ENCODE measurements around the gene LAMB3.
A peak's percentile ranks its signal among the peaks of the same experiment; 100 is the strongest.

LAMB3 gene

GRCh38 chr1:209594440-209594839, 57.8 kb downstream of the LAMB3 start:
- DNase-seq, result no peak

- DNase-seq, result no peak
Observed at GRCh38 chr1:209593747-209594146, 58.5 kb downstream of the LAMB3 start.

GRCh38 chr1:209590405-209590804, 61.8 kb downstream of the LAMB3 start:
- peak; percentile 41 for DNase-seq

GRCh38 chr1:209589863-209590262, 62.4 kb downstream of the LAMB3 start:
- no peak for DNase-seq

- no peak for DNase-seq
Observed at GRCh38 chr1:209589440-209589839, 62.8 kb downstream of the LAMB3 start.

DNA sequence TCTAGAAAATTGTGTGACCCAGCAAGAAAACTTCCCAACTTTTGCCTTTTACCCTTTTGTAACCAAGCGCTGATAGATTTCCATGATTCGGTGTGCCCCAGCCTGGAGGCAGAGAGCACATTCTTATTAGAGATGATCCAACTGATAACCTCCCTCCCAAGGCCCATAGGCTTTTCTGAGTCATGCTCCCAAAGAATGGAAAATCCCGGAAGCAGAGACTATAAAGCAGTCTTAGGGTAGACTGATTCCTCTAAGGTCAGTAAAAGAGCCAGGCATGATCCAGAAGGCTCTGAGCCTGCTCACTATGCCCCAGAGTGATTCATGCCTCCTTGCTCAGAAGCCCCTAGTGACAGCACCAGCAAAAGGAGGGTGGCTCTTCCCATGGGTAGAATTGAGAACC, 64.4 kb downstream of the LAMB3 start:
- DNase-seq, result no peak

- no peak for DNase-seq
Observed at GRCh38 chr1:209586221-209586740, 65.9 kb downstream of the LAMB3 start.

GRCh38 chr1:209585672-209586071, 66.6 kb downstream of the LAMB3 start:
- DNase-seq, result peak; percentile 82

DNA sequence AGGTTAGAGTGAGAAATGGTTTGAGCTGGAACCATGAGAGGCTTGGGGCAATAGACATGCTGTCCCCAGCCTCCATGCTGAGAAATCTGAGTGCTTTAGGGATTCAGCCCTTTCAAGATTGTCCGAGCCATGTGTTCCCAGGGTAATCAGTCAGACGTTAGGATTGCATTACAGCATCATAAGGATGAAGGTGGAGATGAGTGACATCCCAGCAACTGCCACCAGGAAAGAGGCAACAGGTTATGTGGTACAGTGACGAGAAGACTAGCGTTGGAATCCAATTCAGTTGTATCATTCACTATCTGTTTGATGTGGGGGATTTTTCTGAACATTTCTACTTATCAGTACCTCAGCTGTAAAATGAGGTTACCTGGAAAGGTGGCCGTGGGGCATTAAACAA, 67.0 kb downstream of the LAMB3 start:
- peak; percentile 39 for DNase-seq

DNA sequence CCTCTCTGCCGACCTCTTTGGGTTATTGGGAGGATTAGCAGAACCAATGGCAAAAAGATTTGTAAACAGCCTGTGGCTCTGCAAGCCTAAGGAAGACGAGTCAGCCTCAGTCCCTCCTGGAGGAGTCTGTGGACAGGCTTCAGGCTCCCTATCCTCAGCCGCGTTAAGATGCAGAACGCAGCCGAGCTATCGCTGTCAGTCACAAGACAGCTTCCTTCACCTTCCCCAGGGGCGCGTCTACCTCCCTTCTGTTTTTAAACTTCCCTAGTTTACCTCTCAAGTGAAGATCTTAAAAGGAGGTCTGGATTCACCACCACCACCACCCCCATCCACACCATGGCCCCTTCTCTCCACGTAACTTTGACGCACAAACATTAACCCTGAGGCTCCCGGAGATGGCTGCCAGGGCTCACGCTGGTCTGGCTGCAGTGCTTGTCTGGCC, 68.0 kb downstream of the LAMB3 start:
- DNase-seq, result peak; percentile 64

DNA sequence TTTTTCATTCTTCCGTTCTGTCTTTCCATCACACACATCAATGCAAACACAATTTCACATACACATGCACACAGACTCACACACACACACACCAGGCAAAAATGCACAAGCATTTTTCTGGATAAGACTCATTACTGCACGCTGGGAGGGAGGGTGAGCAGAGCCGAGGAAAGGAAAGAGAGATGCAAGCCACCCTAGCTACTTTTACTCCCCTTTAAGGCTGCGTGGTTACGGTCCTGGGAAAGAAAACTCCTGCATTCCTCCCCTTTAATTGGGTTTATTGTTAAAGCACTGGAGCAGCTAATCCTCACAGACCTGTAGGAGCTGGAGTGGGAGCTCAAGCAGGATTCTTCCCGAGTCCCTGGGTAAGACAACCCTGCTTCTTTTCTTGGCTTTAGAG, 68.8 kb downstream of the LAMB3 start, which contains the start of gene CAMK1G:
TSS of gene CAMK1G (plus strand) at position 307 of the 400 bp plus-strand sequence. CDS start 11,270 bp downstream, outside the sequence.
- peak; percentile 94 for DNase-seq

- DNase-seq, result no peak
Observed at GRCh38 chr1:209580577-209580976, 71.6 kb downstream of the LAMB3 start.

DNA sequence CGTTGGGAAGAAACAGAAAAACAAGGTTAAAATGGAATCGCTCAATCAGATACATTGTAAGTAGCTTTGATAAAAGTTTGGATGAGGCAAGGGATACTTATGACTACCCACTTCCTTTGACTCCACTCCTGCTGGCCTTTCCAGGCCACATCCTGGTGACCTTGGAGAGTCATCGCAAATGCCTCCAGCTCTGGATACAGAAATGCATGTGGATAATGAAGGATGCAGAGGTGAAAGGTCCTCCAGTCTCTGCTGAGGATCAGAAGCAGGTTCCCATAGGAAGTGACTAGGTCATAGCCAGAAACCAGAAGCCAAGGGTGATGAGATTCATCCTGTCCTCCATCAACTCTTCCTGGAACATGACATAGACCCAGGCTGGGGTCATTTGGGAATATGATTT, 74.9 kb downstream of the LAMB3 start:
- no peak for DNase-seq

DNA sequence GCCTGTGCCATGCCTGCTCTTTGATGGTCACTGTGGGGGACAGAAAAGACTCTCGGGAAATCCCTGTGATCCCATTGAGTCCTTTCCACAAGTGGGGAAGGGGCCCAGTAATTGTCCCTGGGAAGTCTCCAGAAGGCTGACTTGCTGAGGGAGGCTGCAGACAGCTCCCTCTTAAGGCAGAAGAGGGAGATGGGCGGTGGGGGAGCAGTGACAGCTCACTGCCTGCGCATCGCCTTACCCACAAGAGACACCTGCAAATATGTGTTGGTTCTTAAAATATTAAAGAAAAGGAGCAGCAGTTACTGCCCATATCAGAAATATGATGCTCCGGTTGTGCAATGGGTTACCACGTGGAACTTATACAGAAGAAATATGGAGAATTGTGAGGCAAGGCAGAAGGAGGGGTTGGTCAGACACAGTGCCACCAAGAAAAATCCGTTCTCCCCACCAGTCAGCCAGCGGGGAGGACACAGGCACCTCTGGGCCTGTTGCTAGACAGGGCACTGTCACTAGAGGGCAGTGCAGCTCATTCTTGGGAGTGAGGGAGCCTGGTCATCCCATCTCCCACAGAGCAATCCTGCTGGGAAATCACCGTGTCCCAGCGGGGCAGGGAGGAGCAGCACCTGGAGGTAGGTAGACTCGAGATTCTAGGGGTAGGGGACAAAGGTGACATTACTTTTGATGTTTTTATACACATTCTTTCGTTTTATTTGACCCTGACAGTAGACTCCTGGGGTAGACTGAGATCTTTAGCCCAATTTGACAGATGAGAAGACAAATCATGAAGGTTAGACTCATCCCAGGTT, 75.6 kb downstream of the LAMB3 start:
- peak; percentile 91 for DNase-seq

GRCh38 chr1:209570743-209571142, 81.5 kb downstream of the LAMB3 start:
- DNase-seq, result no peak

DNA sequence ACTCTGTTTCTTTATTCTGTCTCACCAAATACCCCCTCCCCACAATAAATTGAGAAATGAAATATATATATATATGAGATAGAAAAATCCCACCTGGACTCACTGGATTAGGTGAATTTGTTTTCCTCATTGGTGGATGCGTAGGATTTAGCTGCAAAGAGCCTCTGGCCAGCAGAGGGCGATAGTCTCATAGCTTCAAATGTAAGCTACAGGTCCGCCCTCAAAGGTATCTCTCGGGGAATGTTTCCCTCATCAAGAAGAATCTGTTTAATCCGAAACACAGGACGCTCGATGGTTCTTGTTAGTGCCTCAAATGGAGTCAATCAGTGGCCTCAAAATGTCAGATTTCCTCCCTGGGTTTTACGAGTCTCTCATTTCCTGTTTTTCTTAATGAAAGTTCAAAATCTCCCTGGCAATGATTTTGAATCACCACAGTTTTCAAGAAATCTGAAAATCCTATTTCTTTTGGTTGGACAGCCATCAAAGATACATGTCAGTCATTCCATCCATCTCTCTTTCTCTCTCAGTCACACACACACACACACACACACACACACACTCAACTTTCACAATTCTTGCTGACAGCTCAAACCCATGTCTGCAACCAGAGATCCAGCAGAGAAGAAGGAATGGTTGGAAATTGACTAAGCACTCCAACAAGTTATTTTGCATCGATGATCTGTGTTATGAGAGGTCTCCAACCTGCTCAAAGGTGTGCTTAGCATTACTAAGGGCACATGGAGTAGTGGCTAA, 82.6 kb downstream of the LAMB3 start:
- DNase-seq, result peak; percentile 92

DNA sequence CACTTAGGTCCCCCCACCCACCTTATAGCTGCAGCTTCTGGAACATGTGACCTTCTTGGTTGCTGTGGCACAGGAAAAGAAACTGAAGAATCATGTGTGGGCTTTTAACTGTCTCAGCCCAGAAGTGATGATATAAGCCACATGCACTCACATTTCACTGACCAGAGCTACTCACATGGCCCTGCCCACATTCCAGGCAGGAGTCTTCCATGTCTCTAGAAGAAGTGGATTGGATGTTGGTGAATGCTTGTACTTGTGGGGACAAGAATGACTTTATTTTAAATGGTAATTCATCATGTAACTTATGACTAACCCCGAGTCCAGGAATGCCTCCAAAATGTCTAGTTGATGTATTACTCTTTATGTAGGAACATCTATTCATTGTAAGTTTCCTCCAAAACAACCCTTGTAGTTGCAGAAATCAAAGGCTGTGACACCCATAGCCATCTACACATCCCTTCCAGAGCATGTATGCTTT, 84.5 kb downstream of the LAMB3 start:
- DNase-seq, result no peak

- peak; percentile 95 for DNase-seq
Observed at GRCh38 chr1:209565759-209566678, 86.2 kb downstream of the LAMB3 start.
